Measurements from ENCODE around the gene TEX2.

The TEX2 gene

GRCh38 chr17:64261417-64262145 lies 1.5 kb downstream of the TEX2 start:
- Histone ChIP-seq H3K4me3 (ENCODE audit: low read length) (peak overlapping the region; percentile 80), H3K27ac (ENCODE audit: low read length) (no peak overlapping the region), H3K27me3 (ENCODE audit: insufficient read depth, low read length) (peaks cover 42% of the 10 kb centered on the region), H3K9ac (ENCODE audit: low read depth, low read length) (0 out of 2 replicates have a peak overlapping the region, but pooled peaks have one; percentile 66), H3K36me3 (ENCODE audit: insufficient read depth, low read depth, low read length) (no peaks in the 10 kb centered on the region), H3K4me1 (ENCODE audit: insufficient read depth, low read length) (peaks cover 8% of the 10 kb centered on the region; the same call in 1 of the 2 replicates), H3K9me3 (ENCODE audit: insufficient read depth, low read depth, low read length) (no peaks in the 10 kb centered on the region)

DNA sequence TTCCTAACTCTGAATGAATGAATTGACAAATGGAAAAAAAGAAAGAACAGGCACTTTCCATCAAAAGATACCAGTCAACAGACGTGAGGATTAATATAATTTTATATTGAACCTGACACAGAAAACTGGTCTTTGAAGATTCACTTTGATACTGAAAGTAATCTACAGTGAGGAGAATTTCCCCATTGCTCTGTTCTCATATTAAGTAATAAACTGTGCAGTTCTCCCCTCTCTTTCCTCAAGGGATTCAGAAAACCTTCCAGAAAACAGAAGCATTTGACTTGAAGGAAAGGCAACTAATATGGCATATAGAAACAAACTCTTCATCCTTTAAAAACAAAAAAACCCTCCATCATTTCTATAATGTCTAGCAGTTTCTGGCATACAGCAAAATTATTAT lies 2.2 kb downstream of the TEX2 start:
- H3K27ac ChIP-seq (ENCODE audit: low read length) = no peak overlapping the region

DNA sequence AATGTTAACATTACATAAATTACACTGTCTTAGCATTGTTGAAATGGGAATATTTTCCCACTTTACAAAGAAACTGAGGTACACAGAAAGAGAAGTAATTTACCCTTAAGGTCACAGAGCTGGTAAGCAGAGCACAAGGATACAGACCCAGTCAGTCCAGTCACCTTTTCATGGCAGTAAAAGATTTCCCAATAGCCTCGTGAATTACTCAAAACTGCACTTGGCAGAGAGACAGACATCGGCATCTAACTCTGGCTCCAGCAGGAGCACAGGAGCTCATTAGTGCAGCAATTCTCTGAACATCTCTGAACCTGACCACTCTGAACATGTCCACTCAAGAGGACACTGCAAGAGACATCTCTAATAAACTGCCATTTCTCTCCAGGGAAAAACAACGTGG lies 3.1 kb downstream of the TEX2 start:
- Histone ChIP-seq H3K9me3 (ENCODE audit: insufficient read depth, low read depth, low read length) (no peaks in the 10 kb centered on the region), H3K9ac (ENCODE audit: low read depth, low read length) (no peak overlapping the region)

More for the DNA sequence above, 2.2 kb downstream of the TEX2 start:
- peaks cover 8% of the 10 kb centered on the region; the same call in 1 of the 2 replicates for H3K4me1 ChIP-seq (ENCODE audit: insufficient read depth, low read length)
- no peak overlapping the region for H3K9ac ChIP-seq (ENCODE audit: low read depth, low read length)
- no peak overlapping the region for H3K4me3 ChIP-seq (ENCODE audit: low read length)
- H3K36me3 ChIP-seq (ENCODE audit: insufficient read depth, low read depth, low read length) = no peaks in the 10 kb centered on the region
- no peaks in the 10 kb centered on the region for H3K9me3 ChIP-seq (ENCODE audit: insufficient read depth, low read depth, low read length)
- H3K27me3 ChIP-seq (ENCODE audit: insufficient read depth, low read length) = peaks cover 42% of the 10 kb centered on the region

DNA sequence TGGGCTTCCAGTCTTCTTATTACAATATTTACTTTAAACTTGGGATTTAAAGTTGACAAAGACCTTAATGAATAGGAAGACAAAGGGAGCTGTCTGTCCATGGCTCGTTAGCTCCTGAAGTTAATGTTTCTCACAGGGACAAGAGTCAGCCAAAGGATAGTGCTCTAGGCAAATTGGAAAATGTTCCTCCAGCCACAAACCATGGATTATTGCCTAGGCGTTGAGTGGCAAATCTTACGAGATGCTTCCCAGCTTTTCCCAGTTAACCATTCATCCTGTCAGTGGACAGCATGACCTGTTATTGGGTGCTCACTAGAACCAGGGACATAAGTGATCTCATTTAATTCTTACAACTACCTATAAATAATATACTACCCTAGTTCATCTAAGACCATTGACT lies 3.6 kb downstream of the TEX2 start:
- H3K9me3 ChIP-seq (ENCODE audit: insufficient read depth, low read depth, low read length) = no peaks in the 10 kb centered on the region
- peaks cover 8% of the 10 kb centered on the region; the same call in 1 of the 2 replicates for H3K4me1 ChIP-seq (ENCODE audit: insufficient read depth, low read length)
- no peak overlapping the region for H3K27ac ChIP-seq (ENCODE audit: low read length)
- H3K4me3 ChIP-seq (ENCODE audit: low read length) = no peak overlapping the region
- no peak overlapping the region for H3K9ac ChIP-seq (ENCODE audit: low read depth, low read length)
- H3K27me3 ChIP-seq (ENCODE audit: insufficient read depth, low read length) = peaks cover 33% of the 10 kb centered on the region
- no peaks in the 10 kb centered on the region for H3K36me3 ChIP-seq (ENCODE audit: insufficient read depth, low read depth, low read length)

More for the DNA sequence above, 3.1 kb downstream of the TEX2 start:
- Histone ChIP-seq H3K36me3 (ENCODE audit: insufficient read depth, low read depth, low read length) (no peaks in the 10 kb centered on the region), H3K27me3 (ENCODE audit: insufficient read depth, low read length) (peaks cover 38% of the 10 kb centered on the region), H3K4me1 (ENCODE audit: insufficient read depth, low read length) (peaks cover 8% of the 10 kb centered on the region; the same call in 1 of the 2 replicates), H3K4me3 (ENCODE audit: low read length) (no peak overlapping the region), H3K27ac (ENCODE audit: low read length) (no peak overlapping the region)

GRCh38 chr17:64256913-64257807 lies 5.9 kb downstream of the TEX2 start:
- H3K4me3 ChIP-seq (ENCODE audit: low read length) = no peak overlapping the region

DNA sequence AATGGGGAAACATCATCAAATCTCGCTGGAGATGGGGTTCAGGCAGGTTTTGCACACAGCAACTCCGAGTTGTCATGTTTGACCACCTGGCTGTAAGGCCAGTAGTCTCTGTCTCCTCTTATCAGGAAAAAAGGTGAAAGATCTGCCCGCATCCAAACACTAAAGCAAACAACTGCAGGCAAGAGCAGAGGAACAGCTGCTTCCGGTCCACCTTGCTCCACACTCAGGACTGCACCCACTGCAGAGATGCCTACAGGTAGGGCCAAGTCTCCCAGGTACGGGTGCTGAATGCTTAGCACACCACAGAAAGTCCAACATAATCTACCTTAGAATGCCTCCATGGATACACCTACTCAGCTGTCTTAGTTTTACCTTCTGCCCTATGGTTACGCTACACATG lies 7.3 kb downstream of the TEX2 start:
- Histone ChIP-seq H3K4me1 (ENCODE audit: insufficient read depth, low read length) (no peaks in the 10 kb centered on the region; the same call in 1 of the 2 replicates), H3K36me3 (ENCODE audit: insufficient read depth, low read depth, low read length) (no peaks in the 10 kb centered on the region), H3K27me3 (ENCODE audit: insufficient read depth, low read length) (peaks cover 10% of the 10 kb centered on the region; the same call in 1 of the 2 replicates), H3K27ac (ENCODE audit: low read length) (no peak overlapping the region), H3K4me3 (ENCODE audit: low read length) (no peak overlapping the region), H3K9me3 (ENCODE audit: insufficient read depth, low read depth, low read length) (no peaks in the 10 kb centered on the region), H3K9ac (ENCODE audit: low read depth, low read length) (no peak overlapping the region)

More at GRCh38 chr17:64256913-64257807, 5.9 kb downstream of the TEX2 start:
- no peaks in the 10 kb centered on the region for H3K9me3 ChIP-seq (ENCODE audit: insufficient read depth, low read depth, low read length)
- no peak overlapping the region for H3K27ac ChIP-seq (ENCODE audit: low read length)
- peaks cover 23% of the 10 kb centered on the region for H3K27me3 ChIP-seq (ENCODE audit: insufficient read depth, low read length)
- H3K36me3 ChIP-seq (ENCODE audit: insufficient read depth, low read depth, low read length) = no peaks in the 10 kb centered on the region
- peaks cover 7% of the 10 kb centered on the region; the same call in 1 of the 2 replicates for H3K4me1 ChIP-seq (ENCODE audit: insufficient read depth, low read length)
- no peak overlapping the region for H3K9ac ChIP-seq (ENCODE audit: low read depth, low read length)

GRCh38 chr17:64254755-64255154 lies 8.3 kb downstream of the TEX2 start:
- H3K36me3 ChIP-seq (ENCODE audit: insufficient read depth, low read depth, low read length) = no peaks in the 10 kb centered on the region
- no peaks in the 10 kb centered on the region for H3K9me3 ChIP-seq (ENCODE audit: insufficient read depth, low read depth, low read length)
- H3K4me1 ChIP-seq (ENCODE audit: insufficient read depth, low read length) = no peaks in the 10 kb centered on the region; the same call in 1 of the 2 replicates
- H3K9ac ChIP-seq (ENCODE audit: low read depth, low read length) = no peak overlapping the region
- no peak overlapping the region for H3K27ac ChIP-seq (ENCODE audit: low read length)
- no peaks in the 10 kb centered on the region for H3K27me3 ChIP-seq (ENCODE audit: insufficient read depth, low read length)
- H3K4me3 ChIP-seq (ENCODE audit: low read length) = no peak overlapping the region

- no peak overlapping the region for H3K27ac ChIP-seq (ENCODE audit: low read length)
- H3K9me3 ChIP-seq (ENCODE audit: insufficient read depth, low read depth, low read length) = no peaks in the 10 kb centered on the region
- no peak overlapping the region for H3K4me3 ChIP-seq (ENCODE audit: low read length)
- H3K4me1 ChIP-seq (ENCODE audit: insufficient read depth, low read length) = no peaks in the 10 kb centered on the region; the same call in 1 of the 2 replicates
- H3K27me3 ChIP-seq (ENCODE audit: insufficient read depth, low read length) = no peaks in the 10 kb centered on the region
- H3K9ac ChIP-seq (ENCODE audit: low read depth, low read length) = no peak overlapping the region
- H3K36me3 ChIP-seq (ENCODE audit: insufficient read depth, low read depth, low read length) = no peaks in the 10 kb centered on the region
Measured at GRCh38 chr17:64253470-64253869, 9.6 kb downstream of the TEX2 start.

DNA sequence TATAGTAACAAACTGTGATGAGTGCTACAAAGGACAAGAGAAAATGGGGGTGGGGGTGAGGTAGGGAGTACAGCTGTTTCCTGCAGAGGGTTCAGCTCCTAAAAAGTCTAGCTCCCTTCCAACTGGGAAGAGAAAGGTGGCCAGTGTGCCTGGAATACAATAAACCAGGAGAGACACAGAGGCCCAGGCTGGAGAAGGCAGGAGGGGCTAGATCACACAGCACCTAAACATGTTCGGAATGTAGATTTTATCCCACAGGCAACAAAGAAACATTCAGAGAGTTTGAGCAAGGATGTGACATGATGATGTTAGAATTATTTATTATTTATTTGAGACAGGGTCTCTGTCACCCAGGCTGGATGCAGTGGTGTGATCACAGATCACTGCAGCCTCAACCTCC lies 10.2 kb downstream of the TEX2 start:
- Histone ChIP-seq H3K4me3 (ENCODE audit: low read length) (no peak overlapping the region), H3K27ac (ENCODE audit: low read length) (no peak overlapping the region), H3K27me3 (ENCODE audit: insufficient read depth, low read length) (no peaks in the 10 kb centered on the region), H3K4me1 (ENCODE audit: insufficient read depth, low read length) (no peaks in the 10 kb centered on the region; the same call in 1 of the 2 replicates), H3K9ac (ENCODE audit: low read depth, low read length) (no peak overlapping the region), H3K9me3 (ENCODE audit: insufficient read depth, low read depth, low read length) (no peaks in the 10 kb centered on the region), H3K36me3 (ENCODE audit: insufficient read depth, low read depth, low read length) (no peaks in the 10 kb centered on the region)

DNA sequence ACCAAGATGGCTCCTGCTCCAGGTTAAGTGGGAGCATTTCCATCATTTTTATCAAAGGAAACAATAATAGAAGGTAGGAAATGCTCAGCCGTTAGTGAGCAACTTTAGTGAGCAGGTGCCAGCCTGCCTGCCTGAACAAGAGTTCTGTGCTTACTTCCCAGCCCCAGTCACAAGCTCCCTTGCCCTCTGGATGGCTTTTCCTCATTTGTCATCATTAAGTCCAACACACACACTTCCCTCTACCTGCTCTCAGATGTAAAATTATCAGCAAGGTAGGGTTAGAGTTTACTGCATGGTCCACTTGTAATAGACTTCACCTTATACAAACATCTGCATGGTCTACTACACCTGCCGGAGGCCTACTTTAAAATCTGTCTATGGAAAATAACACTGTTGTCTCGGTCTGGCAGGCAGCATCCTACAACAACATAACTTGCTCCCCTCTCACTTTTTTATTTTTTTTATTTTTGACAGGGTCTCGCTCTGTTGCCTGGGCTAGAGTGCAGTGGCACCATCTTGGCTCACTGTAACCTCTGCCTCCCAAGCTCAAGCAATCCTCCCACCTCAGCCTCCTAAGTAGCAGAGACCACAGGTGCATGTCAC lies 12.7 kb downstream of the TEX2 start:
- no peak overlapping the region for H3K4me3 ChIP-seq (ENCODE audit: low read length)
- no peaks in the 10 kb centered on the region for H3K36me3 ChIP-seq (ENCODE audit: insufficient read depth, low read depth, low read length)
- no peaks in the 10 kb centered on the region for H3K27me3 ChIP-seq (ENCODE audit: insufficient read depth, low read length)
- H3K9me3 ChIP-seq (ENCODE audit: insufficient read depth, low read depth, low read length) = no peaks in the 10 kb centered on the region
- no peak overlapping the region for H3K9ac ChIP-seq (ENCODE audit: low read depth, low read length)
- no peaks in the 10 kb centered on the region; the same call in 1 of the 2 replicates for H3K4me1 ChIP-seq (ENCODE audit: insufficient read depth, low read length)
- no peak overlapping the region for H3K27ac ChIP-seq (ENCODE audit: low read length)

DNA sequence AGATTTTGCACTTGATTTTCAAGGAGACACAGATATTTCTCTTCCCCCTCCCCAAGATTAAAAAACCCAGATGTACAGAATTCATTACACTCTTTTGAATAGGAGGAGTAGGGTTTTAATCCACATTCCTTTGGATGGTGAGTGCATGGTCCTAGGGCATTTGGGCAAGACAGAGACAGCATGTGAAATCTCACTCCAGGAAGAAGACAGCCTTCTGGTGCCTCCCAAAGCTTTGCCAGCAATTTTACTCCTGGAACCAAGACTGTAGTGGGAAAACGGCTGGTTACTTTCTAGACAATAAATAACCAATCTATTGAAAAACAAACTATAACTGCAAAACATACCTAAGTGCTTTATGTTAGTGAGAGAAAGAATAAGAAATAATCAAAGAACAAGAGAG lies 15.2 kb downstream of the TEX2 start:
- Histone ChIP-seq H3K36me3 (ENCODE audit: insufficient read depth, low read depth, low read length) (no peaks in the 10 kb centered on the region), H3K9me3 (ENCODE audit: insufficient read depth, low read depth, low read length) (no peaks in the 10 kb centered on the region), H3K9ac (ENCODE audit: low read depth, low read length) (no peak overlapping the region), H3K4me1 (ENCODE audit: insufficient read depth, low read length) (no peaks in the 10 kb centered on the region; the same call in 1 of the 2 replicates), H3K27ac (ENCODE audit: low read length) (no peak overlapping the region), H3K4me3 (ENCODE audit: low read length) (no peak overlapping the region), H3K27me3 (ENCODE audit: insufficient read depth, low read length) (no peaks in the 10 kb centered on the region)
